Neural crest cell (in vitro differentiated cells): ENCODE results near the gene CACNA1A. TPM values are rescaled to one million over a fixed set of nuclear protein-coding genes. Genes with fewer than 3 reads are reported as not detected.

Source experiments
- DNase-seq: peaks from one replicate; pipeline ENCODE4 v3.0.0; 2021; ENCODE audit warnings: low read depth, mixed read lengths, low spot score
- H3K27ac Mint-ChIP-seq: one replicate; pipeline ENCODE4 v1.8.0; 2021; ENCODE audit warnings: mild to moderate bottlenecking, mixed read lengths; ENCODE audit not compliant: unreplicated experiment
- H3K27me3 Mint-ChIP-seq: 2 replicates; pipeline ENCODE4 v1.8.0; 2021; ENCODE audit warnings: low read depth, mild to moderate bottlenecking, mixed read lengths
- H3K36me3 Mint-ChIP-seq: 2 replicates; pipeline ENCODE4 v1.8.0; 2021; ENCODE audit warnings: low read depth, mild to moderate bottlenecking, mixed read lengths
- H3K4me1 Mint-ChIP-seq: 2 replicates; pipeline ENCODE4 v1.8.0; 2021; ENCODE audit warnings: mixed read lengths
- H3K4me3 Mint-ChIP-seq: one replicate; pipeline ENCODE4 v1.8.0; 2021; ENCODE audit warnings: mild to moderate bottlenecking, mixed read lengths
- H3K9me3 Mint-ChIP-seq: 2 replicates; pipeline ENCODE4 v1.8.0; 2021; ENCODE audit warnings: mixed read lengths
- CTCF ChIP-seq: fragments of 200-600 bp; sonication (generic); conservative IDR thresholded peaks from 2 replicates; pipeline ENCODE4 v1.5.0; 2021; ENCODE audit warnings: antibody characterized with exemption, mild to moderate bottlenecking
- long read RNA-seq: library from polyadenylated mRNA; unstranded; transcript quantifications from one replicate; pipeline ENCODE4 v2.0.0, GENCODE V29; 2020
- total RNA-seq: library from RNA; stranded (reverse); gene quantifications from 2 replicates; pipeline ENCODE4 v1.2.1, GENCODE V29; 2021

The CACNA1A gene
- 2.8 and 3.0 TPM in 2 replicates for total RNA-seq
- long read RNA-seq, partial matches to known transcripts, result 0 of 1 reads
- long read RNA-seq, other reads (novel, unspliced or antisense), result 1 of 1 reads

- H3K4me1 Mint-ChIP-seq, result peaks cover 4% of the 10 kb centered on the region
- no peak for DNase-seq
- H3K27me3 Mint-ChIP-seq, result peaks cover 96% of the 10 kb centered on the region
- no peak within 1 kb of the TSS for H3K27ac Mint-ChIP-seq
- H3K4me3 Mint-ChIP-seq, result peak within 1 kb of the TSS; percentile 74
- no peaks in the 10 kb centered on the region for H3K9me3 Mint-ChIP-seq
- no peak for TF ChIP-seq CTCF
- no peaks in the 10 kb centered on the region for H3K36me3 Mint-ChIP-seq
These were observed at the start of gene CACNA1A for GRCh38 chr19:13506471-13506820. Gene CACNA1A (minus strand): TSS chr19:13506479. CDS start chr19:13506224, 255 bp downstream.

- peaks cover 74% of the 10 kb centered on the region for H3K27me3 Mint-ChIP-seq
- no peak overlapping the region for H3K4me3 Mint-ChIP-seq
- no peak for TF ChIP-seq CTCF
- no peak for DNase-seq
- H3K4me1 Mint-ChIP-seq, result no peaks in the 10 kb centered on the region
- H3K36me3 Mint-ChIP-seq, result no peaks in the 10 kb centered on the region
- no peak overlapping the region for H3K27ac Mint-ChIP-seq
- no peaks in the 10 kb centered on the region for H3K9me3 Mint-ChIP-seq
These were observed 48.4 kb upstream of the CACNA1A start for GRCh38 chr19:13554506-13555240.

GRCh38 chr19:13553880-13554400 is 47.7 kb upstream of the CACNA1A start:
- no peak overlapping the region for H3K4me3 Mint-ChIP-seq
- no peak for TF ChIP-seq CTCF
- DNase-seq, result no peak
- no peak overlapping the region for H3K27ac Mint-ChIP-seq
- no peaks in the 10 kb centered on the region for H3K4me1 Mint-ChIP-seq
- peaks cover 78% of the 10 kb centered on the region for H3K27me3 Mint-ChIP-seq
- no peaks in the 10 kb centered on the region for H3K9me3 Mint-ChIP-seq
- no peaks in the 10 kb centered on the region for H3K36me3 Mint-ChIP-seq

- no peak for DNase-seq
- Mint-ChIP-seq H3K27ac (peak overlapping the region; percentile 13), H3K9me3 (peaks cover 3% of the 10 kb centered on the region), H3K4me1 (no peaks in the 10 kb centered on the region), H3K36me3 (no peaks in the 10 kb centered on the region), H3K4me3 (no peak overlapping the region), H3K27me3 (peaks cover 54% of the 10 kb centered on the region)
- TF ChIP-seq CTCF, result no peak
These were observed 41.9 kb upstream of the CACNA1A start for GRCh38 chr19:13548131-13548530.

GRCh38 chr19:13547102-13547501 is 40.8 kb upstream of the CACNA1A start:
- Mint-ChIP-seq H3K36me3 (no peaks in the 10 kb centered on the region), H3K4me3 (no peak overlapping the region), H3K27me3 (peaks cover 58% of the 10 kb centered on the region)

More at GRCh38 chr19:13547102-13547501, 40.8 kb upstream of the CACNA1A start:
- no peak for TF ChIP-seq CTCF
- DNase-seq, result no peak
- H3K9me3 Mint-ChIP-seq, result peaks cover 3% of the 10 kb centered on the region
- no peak overlapping the region for H3K27ac Mint-ChIP-seq
- H3K4me1 Mint-ChIP-seq, result no peaks in the 10 kb centered on the region
